K562 (cell line): ENCODE measurements around the gene FMNL1. TPM values are rescaled to one million over a fixed set of nuclear protein-coding genes. Genes with fewer than 3 reads are reported as not detected.

Experiments used
- ATAC-seq: fragments of 200-7000 bp; cut with Tn5 transposase; 3 replicates; pipeline ENCODE4 v1.9.1; 2020; ENCODE audit warnings: moderate library complexity
- BruUV-seq: library from RNA; stranded (reverse); fragments of 400-500 nt; replicated peaks from 2 replicates; lab custom pipeline; 2021; lab: Mats Ljungman, UMichigan
- CTCF ChIA-PET: fragments of 300-600 bp; formaldehyde crosslinking; extraction: SDS; loops from one replicate; lab custom pipeline; 2021; ENCODE audit warnings: low intra/inter-chr PET ratio; lab: Yijun Ruan, JAX
- POLR2A ChIA-PET: fragments of 300-600, 350-650 bp; sonication (Branson Sonifier 250); formaldehyde crosslinking; extraction: SDS; loops from one replicate; lab custom pipeline; 2021; ENCODE audit warnings: antibody characterized with exemption, inconsistent platforms; lab: Yijun Ruan, JAX
- DNase-seq, 4 experiments: peaks; one replicate each; pipeline versions ENCODE4 v3.0.0 to v3.0.0-alpha.2; 2011 to 2018; ENCODE audit warnings: low spot score in 3 of 4, mixed read lengths in 3 of 4; ENCODE audit errors: extremely low read depth in 1 of 4
- FAIRE-seq: peaks from 2 replicates; lab custom pipeline; 2011; peaks lifted over from hg19 to GRCh38; lab: Jason Lieb, UNC
- H2AFZ ChIP-seq: 2 replicates; pipeline ENCODE4 v1.6.0; 2011; ENCODE audit warnings: low read depth, low read length, control low read depth, inconsistent platforms
- H3K27ac ChIP-seq: fragments of 200-600 bp; 3 replicates; pipeline ENCODE4 v1.8.0; 2011; ENCODE audit warnings: low read depth, mild to moderate bottlenecking, control low read depth, inconsistent platforms, low read length, moderate library complexity, mixed read lengths; ENCODE audit errors: extremely low read depth
- H3K27me3 ChIP-seq, 2 experiments: fragments of 300-600 bp in 1 of 2; 2 replicates in 1 of 2; 3 replicates in 1 of 2; pipeline versions ENCODE4 v1.6.0 to v1.8.0; 2011; ENCODE audit warnings: inconsistent platforms in 2 of 2, low read length in 2 of 2, mild to moderate bottlenecking in 1 of 2, mixed read lengths in 1 of 2, moderate library complexity in 1 of 2; ENCODE audit not compliant: control insufficient read depth in 2 of 2, insufficient read depth in 2 of 2
- H3K36me3 ChIP-seq: fragments of 300-600 bp; 3 replicates; pipeline ENCODE4 v1.8.0; 2011; ENCODE audit warnings: mild to moderate bottlenecking, low read length, inconsistent platforms; ENCODE audit not compliant: control insufficient read depth, insufficient read depth
- H3K4me1 ChIP-seq, 2 experiments: fragments of 200-600 bp in 1 of 2; replicated peaks in 1 of 2; 2 replicates in 1 of 2; 3 replicates in 1 of 2; pipeline versions ENCODE4 v1.5.1 to v1.8.0; 2011; ENCODE audit warnings: inconsistent platforms in 2 of 2, low read length in 2 of 2, mild to moderate bottlenecking in 1 of 2, mixed read lengths in 1 of 2, moderate library complexity in 1 of 2; ENCODE audit not compliant: control insufficient read depth in 2 of 2, insufficient read depth in 2 of 2
- H3K4me2 ChIP-seq: 2 replicates; pipeline ENCODE4 v1.6.1; 2011; ENCODE audit warnings: low read length, control low read depth, inconsistent platforms, mixed read lengths; ENCODE audit not compliant: insufficient read depth
- H3K4me3 ChIP-seq: fragments of 200-600 bp; sonication (generic), shearing (Covaris generic); 2 replicates; pipeline ENCODE4 v1.5.1; 2016; ENCODE audit warnings: control low read depth, inconsistent platforms
- H3K79me2 ChIP-seq: fragments of 200-600 bp; 3 replicates; pipeline ENCODE4 v1.8.0; 2011; ENCODE audit warnings: low read length, inconsistent platforms; ENCODE audit not compliant: control insufficient read depth, insufficient read depth
- H3K9ac ChIP-seq, 2 experiments: 2 replicates each; pipeline versions ENCODE4 v1.6.0 to v1.6.1; 2011; ENCODE audit warnings: low read depth in 2 of 2, low read length in 2 of 2, control low read depth in 1 of 2, inconsistent platforms in 1 of 2, mild to moderate bottlenecking in 1 of 2, mixed read lengths in 1 of 2; ENCODE audit not compliant: insufficient read depth in 1 of 2
- H3K9me1 ChIP-seq: one replicate; pipeline ENCODE4 v1.6.0; 2011; ENCODE audit warnings: inconsistent platforms, mild to moderate bottlenecking, low read length, moderate library complexity; ENCODE audit not compliant: control insufficient read depth, insufficient read depth
- H3K9me3 ChIP-seq: replicated peaks from 2 replicates; pipeline ENCODE4 v1.5.1; 2011; ENCODE audit warnings: low read depth, low read length, inconsistent platforms; ENCODE audit not compliant: control insufficient read depth, insufficient read depth
- H4K20me1 ChIP-seq: replicated peaks from 2 replicates; pipeline ENCODE4 v1.6.1; 2011; ENCODE audit warnings: low read length, inconsistent platforms, mixed read lengths; ENCODE audit not compliant: control insufficient read depth, insufficient read depth
- DDX20 ChIP-seq: fragments of 450-650 bp; IDR thresholded peaks from 2 replicates; pipeline ENCODE4 v1.6.1; 2016; ENCODE audit warnings: missing genetic modification characterization, low read depth, mild to moderate bottlenecking, missing compliant biosample characterization, moderate library complexity
- HDAC2 ChIP-seq: fragments of 450-650 bp; IDR thresholded peaks from 2 replicates; pipeline ENCODE4 v1.6.1; 2016; ENCODE audit warnings: mild to moderate bottlenecking
- MTF1 ChIP-seq: fragments of 250-450 bp; sonication (Bioruptor Pico); IDR thresholded peaks from 2 replicates; pipeline ENCODE4 v1.9.0; 2021; ENCODE audit warnings: moderate library complexity, mild to moderate bottlenecking, inconsistent platforms, borderline replicate concordance
- RBM14 ChIP-seq: fragments of 200-400 bp; formaldehyde crosslinking; IDR thresholded peaks from 2 replicates; pipeline ENCODE4 v1.6.1; 2018; ENCODE audit warnings: low read depth, mild to moderate bottlenecking, low read length, moderate library complexity, borderline replicate concordance; ENCODE audit not compliant: insufficient read depth
- SMC3 ChIP-seq: conservative IDR thresholded peaks from 2 replicates; pipeline ENCODE4 v1.6.1; 2011; ENCODE audit warnings: low read depth, low read length, improper control_type of control experiment; ENCODE audit not compliant: insufficient read depth
- SREBF1 ChIP-seq: fragments of 150-350 bp; IDR thresholded peaks from 2 replicates; pipeline ENCODE4 v1.6.1; 2014; ENCODE audit warnings: antibody characterized with exemption, low read depth, low read length, borderline replicate concordance
- WGBS: fragments of 100-300 bp; shearing (Covaris generic); methylation state at CpG from one replicate; pipeline ENCODE4 v1.1.6; 2016; ENCODE audit warnings: low coverage, mixed read lengths; ENCODE audit not compliant: insufficient coverage; ENCODE audit errors: missing lambda C conversion rate; 5-methylcytosine and 5-hydroxymethylcytosine counted together
- in situ Hi-C: fragments of 300-500 bp; cut with MboI; formaldehyde crosslinking; loops from 4 replicates; pipeline ENCODE4 v1.15.0; 2018; ENCODE audit warnings: inconsistent platforms, mixed read lengths
- intact Hi-C: fragments of 100-400 bp; cut with micrococcal nuclease; formaldehyde crosslinking; loops from 2 replicates; pipeline ENCODE4 v1.14.2; 2022
- polyA plus RNA-seq, 8 experiments: library from polyadenylated mRNA; depleted of rRNA in 4 of 8; stranded (reverse) in 5 of 8; unstranded in 3 of 8; fragments of >200 nt; fragmentation: Nextera tagmentation in 2 of 8; fragmentation: Illumina TruSeq in 1 of 8; extraction: Ambion mirVana in 2 of 8; extraction: Trizol in 1 of 8; gene quantifications; 2 replicates each; pipeline versions ENCODE4 v1.2.1 to v1.2.3, GENCODE V29; 2011 to 2014; ENCODE audit warnings: inconsistent platforms in 1 of 8, missing spikeins in 1 of 8
- total RNA-seq, 7 experiments: library from RNA; depleted of rRNA in 6 of 7; stranded (reverse); fragments of >200 nt in 6 of 7; fragmentation: Illumina TruSeq in 2 of 7; extraction: Trizol in 2 of 7; gene quantifications; 2 replicates each; pipeline versions ENCODE4 v1.2.1 to v1.2.3, GENCODE V29; 2011 to 2021; ENCODE audit warnings: low replicate concordance in 1 of 7
- TF ChIP-seq, protein P1 (sequence below): fragments of 200-600 bp; sonication (generic); IDR thresholded peaks from one replicate; pipeline ENCODE4 v1.6.1; 2012; ENCODE audit warnings: mild to moderate bottlenecking, low read depth, low read length, inconsistent platforms
- TF ChIP-seq, protein P2 (sequence below): sonication (generic); formaldehyde crosslinking; IDR thresholded peaks from 2 replicates; pipeline ENCODE4 v1.9.0; 2022; ENCODE audit warnings: mild to moderate bottlenecking, missing genetic modification reagents

FMNL1 gene
- total and polyA plus RNA-seq, 9 of the 15 experiments (the other 6 are each of a cell fraction or from before 2014, with no cell fraction given), result 0.70 to 36.6 (median 7.7) TPM

DNA sequence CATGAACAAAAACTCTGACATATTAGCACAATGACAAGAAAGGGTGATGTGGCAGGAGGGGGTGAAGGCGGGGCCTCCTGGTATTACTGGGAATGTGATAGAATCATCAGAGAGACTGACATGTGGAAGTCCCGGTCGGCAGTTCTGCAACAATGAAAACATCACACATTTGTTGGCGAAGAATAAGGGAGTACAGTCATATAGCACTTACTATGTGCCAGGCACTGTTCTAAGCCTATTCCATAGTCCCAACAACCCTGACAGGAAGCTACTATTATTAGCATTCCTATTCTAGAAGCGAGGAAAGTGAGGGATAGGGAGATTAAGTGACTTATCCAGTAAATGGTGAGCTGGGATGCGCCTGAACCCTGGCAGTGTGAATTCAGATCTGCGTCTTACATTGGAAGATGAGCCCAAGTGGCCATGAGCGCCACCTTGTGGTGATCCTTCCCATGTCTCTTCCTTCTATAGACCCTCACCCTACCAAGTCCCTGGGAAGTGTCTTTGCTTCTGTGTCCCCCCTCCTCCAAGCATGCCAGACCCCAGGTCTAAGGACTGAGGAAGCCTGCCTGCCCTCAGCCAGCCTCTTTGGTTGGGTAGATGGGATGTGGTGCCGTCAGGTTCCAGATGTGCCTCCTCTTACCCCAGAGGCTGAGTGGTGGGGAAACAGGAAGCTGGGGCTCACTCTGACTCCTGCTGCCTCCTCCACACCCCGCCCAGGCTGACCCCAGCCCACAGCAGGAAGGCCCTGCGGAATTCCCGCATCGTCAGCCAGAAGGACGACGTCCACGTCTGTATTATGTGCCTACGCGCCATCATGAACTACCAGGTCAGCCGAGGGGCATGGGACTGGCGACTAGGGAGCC, 14.0 kb downstream of the FMNL1 start:
- peak; percentile 86 for ATAC-seq
- no peak overlapping the region for H3K4me3 ChIP-seq
- intact Hi-C loops, result loop anchor here (1.0 kb wide), 1 partner anchor 16 kb away; no protein-coding TSS in a partner anchor
- H3K4me1 ChIP-seq, result peaks cover 4 to 26% of the 10 kb centered on the region in 2 experiments; a peak in 3 of 5 replicates
- CTCF ChIA-PET, result interaction anchor here (1.2 to 3.5 kb wide), 4 partner anchors 16 to 150 kb away, joined by 3 to 44 read pairs (median 20); partner anchors contain the start of genes ACBD4 and PLCD3
- H3K9ac ChIP-seq, result peak overlapping the region in 1 of 2 experiments; percentile 61; a peak in 2 of 4 replicates
- H4K20me1 ChIP-seq, result no peaks in the 10 kb centered on the region
- peaks cover 23% of the 10 kb centered on the region; the same call in 1 of the 3 replicates for H3K36me3 ChIP-seq
- H3K9me3 ChIP-seq, result no peaks in the 10 kb centered on the region
- H2AFZ ChIP-seq, result no peak overlapping the region
- H3K9me1 ChIP-seq, result no peaks in the 10 kb centered on the region
- 53% methylated on average over 19 of the region's 20 CpGs for WGBS
- POLR2A ChIA-PET, result interaction anchor here (0.6 to 2.9 kb wide), 3 partner anchors 17 to 141 kb away, joined by 3 to 10 read pairs (median 3); partner anchors contain the start of gene HEXIM1
- BruUV-seq, result no TSS peak
- DNase-seq, result peak; percentile 68 to 85 (median 72)
- FAIRE-seq, result peak; percentile 97
- no peak overlapping the region for H3K4me2 ChIP-seq
- in situ Hi-C loops, result no loop called here
- no peaks in the 10 kb centered on the region; the same call in 2 of the 3 replicates for H3K79me2 ChIP-seq
- no peak overlapping the region for H3K27ac ChIP-seq
- no peaks in the 10 kb centered on the region for H3K27me3 ChIP-seq
- TF ChIP-seq SMC3 (peak; percentile 67), MTF1 (no peak), HDAC2 (0 out of 2 replicates have a peak, but pooled peaks have one; percentile 14), DDX20 (no peak), SREBF1 (no peak), RBM14 (no peak)
- TF ChIP-seq, protein P1, sequence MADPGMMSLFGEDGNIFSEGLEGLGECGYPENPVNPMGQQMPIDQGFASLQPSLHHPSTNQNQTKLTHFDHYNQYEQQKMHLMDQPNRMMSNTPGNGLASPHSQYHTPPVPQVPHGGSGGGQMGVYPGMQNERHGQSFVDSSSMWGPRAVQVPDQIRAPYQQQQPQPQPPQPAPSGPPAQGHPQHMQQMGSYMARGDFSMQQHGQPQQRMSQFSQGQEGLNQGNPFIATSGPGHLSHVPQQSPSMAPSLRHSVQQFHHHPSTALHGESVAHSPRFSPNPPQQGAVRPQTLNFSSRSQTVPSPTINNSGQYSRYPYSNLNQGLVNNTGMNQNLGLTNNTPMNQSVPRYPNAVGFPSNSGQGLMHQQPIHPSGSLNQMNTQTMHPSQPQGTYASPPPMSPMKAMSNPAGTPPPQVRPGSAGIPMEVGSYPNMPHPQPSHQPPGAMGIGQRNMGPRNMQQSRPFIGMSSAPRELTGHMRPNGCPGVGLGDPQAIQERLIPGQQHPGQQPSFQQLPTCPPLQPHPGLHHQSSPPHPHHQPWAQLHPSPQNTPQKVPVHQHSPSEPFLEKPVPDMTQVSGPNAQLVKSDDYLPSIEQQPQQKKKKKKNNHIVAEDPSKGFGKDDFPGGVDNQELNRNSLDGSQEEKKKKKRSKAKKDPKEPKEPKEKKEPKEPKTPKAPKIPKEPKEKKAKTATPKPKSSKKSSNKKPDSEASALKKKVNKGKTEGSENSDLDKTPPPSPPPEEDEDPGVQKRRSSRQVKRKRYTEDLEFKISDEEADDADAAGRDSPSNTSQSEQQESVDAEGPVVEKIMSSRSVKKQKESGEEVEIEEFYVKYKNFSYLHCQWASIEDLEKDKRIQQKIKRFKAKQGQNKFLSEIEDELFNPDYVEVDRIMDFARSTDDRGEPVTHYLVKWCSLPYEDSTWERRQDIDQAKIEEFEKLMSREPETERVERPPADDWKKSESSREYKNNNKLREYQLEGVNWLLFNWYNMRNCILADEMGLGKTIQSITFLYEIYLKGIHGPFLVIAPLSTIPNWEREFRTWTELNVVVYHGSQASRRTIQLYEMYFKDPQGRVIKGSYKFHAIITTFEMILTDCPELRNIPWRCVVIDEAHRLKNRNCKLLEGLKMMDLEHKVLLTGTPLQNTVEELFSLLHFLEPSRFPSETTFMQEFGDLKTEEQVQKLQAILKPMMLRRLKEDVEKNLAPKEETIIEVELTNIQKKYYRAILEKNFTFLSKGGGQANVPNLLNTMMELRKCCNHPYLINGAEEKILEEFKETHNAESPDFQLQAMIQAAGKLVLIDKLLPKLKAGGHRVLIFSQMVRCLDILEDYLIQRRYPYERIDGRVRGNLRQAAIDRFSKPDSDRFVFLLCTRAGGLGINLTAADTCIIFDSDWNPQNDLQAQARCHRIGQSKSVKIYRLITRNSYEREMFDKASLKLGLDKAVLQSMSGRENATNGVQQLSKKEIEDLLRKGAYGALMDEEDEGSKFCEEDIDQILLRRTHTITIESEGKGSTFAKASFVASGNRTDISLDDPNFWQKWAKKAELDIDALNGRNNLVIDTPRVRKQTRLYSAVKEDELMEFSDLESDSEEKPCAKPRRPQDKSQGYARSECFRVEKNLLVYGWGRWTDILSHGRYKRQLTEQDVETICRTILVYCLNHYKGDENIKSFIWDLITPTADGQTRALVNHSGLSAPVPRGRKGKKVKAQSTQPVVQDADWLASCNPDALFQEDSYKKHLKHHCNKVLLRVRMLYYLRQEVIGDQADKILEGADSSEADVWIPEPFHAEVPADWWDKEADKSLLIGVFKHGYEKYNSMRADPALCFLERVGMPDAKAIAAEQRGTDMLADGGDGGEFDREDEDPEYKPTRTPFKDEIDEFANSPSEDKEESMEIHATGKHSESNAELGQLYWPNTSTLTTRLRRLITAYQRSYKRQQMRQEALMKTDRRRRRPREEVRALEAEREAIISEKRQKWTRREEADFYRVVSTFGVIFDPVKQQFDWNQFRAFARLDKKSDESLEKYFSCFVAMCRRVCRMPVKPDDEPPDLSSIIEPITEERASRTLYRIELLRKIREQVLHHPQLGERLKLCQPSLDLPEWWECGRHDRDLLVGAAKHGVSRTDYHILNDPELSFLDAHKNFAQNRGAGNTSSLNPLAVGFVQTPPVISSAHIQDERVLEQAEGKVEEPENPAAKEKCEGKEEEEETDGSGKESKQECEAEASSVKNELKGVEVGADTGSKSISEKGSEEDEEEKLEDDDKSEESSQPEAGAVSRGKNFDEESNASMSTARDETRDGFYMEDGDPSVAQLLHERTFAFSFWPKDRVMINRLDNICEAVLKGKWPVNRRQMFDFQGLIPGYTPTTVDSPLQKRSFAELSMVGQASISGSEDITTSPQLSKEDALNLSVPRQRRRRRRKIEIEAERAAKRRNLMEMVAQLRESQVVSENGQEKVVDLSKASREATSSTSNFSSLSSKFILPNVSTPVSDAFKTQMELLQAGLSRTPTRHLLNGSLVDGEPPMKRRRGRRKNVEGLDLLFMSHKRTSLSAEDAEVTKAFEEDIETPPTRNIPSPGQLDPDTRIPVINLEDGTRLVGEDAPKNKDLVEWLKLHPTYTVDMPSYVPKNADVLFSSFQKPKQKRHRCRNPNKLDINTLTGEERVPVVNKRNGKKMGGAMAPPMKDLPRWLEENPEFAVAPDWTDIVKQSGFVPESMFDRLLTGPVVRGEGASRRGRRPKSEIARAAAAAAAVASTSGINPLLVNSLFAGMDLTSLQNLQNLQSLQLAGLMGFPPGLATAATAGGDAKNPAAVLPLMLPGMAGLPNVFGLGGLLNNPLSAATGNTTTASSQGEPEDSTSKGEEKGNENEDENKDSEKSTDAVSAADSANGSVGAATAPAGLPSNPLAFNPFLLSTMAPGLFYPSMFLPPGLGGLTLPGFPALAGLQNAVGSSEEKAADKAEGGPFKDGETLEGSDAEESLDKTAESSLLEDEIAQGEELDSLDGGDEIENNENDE, result no peak
- TF ChIP-seq, protein P2, sequence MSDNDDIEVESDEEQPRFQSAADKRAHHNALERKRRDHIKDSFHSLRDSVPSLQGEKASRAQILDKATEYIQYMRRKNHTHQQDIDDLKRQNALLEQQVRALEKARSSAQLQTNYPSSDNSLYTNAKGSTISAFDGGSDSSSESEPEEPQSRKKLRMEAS (CRISPR knock-in tag), result 0 out of 2 replicates have a peak, but pooled peaks have one; percentile 18
